ENCODE measurements around the gene MMP10. TPM values are rescaled to one million over a fixed set of nuclear protein-coding genes. Genes with fewer than 3 reads are reported as not detected.

MMP10 gene
- polyA plus RNA-seq, 1 donor (not counting 4 experiments of a cell fraction or from before 2014, with no cell fraction given) = 19.1 TPM

DNA sequence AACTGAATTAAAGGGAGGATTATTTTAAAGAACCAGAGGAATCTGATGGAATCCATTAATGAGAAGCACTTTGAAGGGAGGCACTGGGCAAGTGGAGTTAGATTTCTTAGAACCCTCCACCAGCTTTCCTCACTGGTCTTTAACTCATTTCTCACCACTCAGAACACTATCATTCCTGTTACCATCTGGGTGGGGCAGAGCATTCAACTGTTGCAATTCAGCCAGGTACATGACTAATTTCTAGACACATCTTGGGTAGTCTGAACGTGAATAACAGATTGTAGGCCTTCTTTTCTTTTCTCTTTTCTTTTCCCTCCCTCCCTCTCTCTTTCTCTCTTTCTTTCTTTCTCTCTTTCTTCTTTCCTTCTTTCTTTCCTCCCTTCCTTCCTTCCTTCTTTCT lies 33.1 kb upstream of the MMP10 start:
- DNase-seq (ENCODE audit: low read depth, low spot score) (no peak), FAIRE-seq (peak; percentile 96)
- Histone ChIP-seq H3K4me3 (ENCODE audit: control insufficient read depth in 2 of 3, extremely low read depth in 1 of 3, insufficient read depth in 2 of 3, low read depth in 1 of 3, low read length in 3 of 3) (no peak overlapping the region), H3K27ac (ENCODE audit: control insufficient read depth, insufficient read depth, low read length) (no peak overlapping the region), H3K36me3 (ENCODE audit: control insufficient read depth in 2 of 2, extremely low read depth in 1 of 2, insufficient read depth in 2 of 2, low read length in 2 of 2) (no peaks in the 10 kb centered on the region), H2AFZ (ENCODE audit: control insufficient read depth, low read length) (no peak overlapping the region), H3K9me3 (ENCODE audit: control insufficient read depth, low read depth, low read length) (no peaks in the 10 kb centered on the region), H3K4me1 (ENCODE audit: control insufficient read depth, extremely low read depth, insufficient read depth, low read length) (peaks cover 14% of the 10 kb centered on the region), H3K27me3 (ENCODE audit: control insufficient read depth, extremely low read depth, insufficient read depth, low read length) (no peaks in the 10 kb centered on the region), H4K20me1 (ENCODE audit: control insufficient read depth, extremely low read depth, insufficient read depth, low read length) (no peaks in the 10 kb centered on the region), H3K79me2 (ENCODE audit: control insufficient read depth, insufficient read depth, low read length) (no peaks in the 10 kb centered on the region), H3K9me1 (ENCODE audit: control insufficient read depth, extremely low read depth, insufficient read depth, low read length) (no peaks in the 10 kb centered on the region), H3K4me2 (ENCODE audit: control insufficient read depth, extremely low read depth, insufficient read depth, low read depth, low read length) (peak overlapping the region; percentile 0), H3K9ac (ENCODE audit: control insufficient read depth, extremely low read depth, insufficient read depth, low read length) (no peak overlapping the region)
- TF ChIP-seq EZH2 (IDR thresholded peaks at IDR 0.05; ENCODE audit: low read length) = no peak
- TF ChIP-seq, protein P1, sequence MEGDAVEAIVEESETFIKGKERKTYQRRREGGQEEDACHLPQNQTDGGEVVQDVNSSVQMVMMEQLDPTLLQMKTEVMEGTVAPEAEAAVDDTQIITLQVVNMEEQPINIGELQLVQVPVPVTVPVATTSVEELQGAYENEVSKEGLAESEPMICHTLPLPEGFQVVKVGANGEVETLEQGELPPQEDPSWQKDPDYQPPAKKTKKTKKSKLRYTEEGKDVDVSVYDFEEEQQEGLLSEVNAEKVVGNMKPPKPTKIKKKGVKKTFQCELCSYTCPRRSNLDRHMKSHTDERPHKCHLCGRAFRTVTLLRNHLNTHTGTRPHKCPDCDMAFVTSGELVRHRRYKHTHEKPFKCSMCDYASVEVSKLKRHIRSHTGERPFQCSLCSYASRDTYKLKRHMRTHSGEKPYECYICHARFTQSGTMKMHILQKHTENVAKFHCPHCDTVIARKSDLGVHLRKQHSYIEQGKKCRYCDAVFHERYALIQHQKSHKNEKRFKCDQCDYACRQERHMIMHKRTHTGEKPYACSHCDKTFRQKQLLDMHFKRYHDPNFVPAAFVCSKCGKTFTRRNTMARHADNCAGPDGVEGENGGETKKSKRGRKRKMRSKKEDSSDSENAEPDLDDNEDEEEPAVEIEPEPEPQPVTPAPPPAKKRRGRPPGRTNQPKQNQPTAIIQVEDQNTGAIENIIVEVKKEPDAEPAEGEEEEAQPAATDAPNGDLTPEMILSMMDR (optimal IDR thresholded peaks at IDR 0.05 in 1 of 3, IDR thresholded peaks at IDR 0.05 in 1 of 3, conservative IDR thresholded peaks at IDR 0.05 in 1 of 3; ENCODE audit: extremely low read depth in 1 of 3, insufficient read depth in 2 of 3, low read length in 3 of 3) = no peak
- dilution Hi-C loops (cut with MboI; ENCODE audit: extremely low pct_ligation_motif_present, low sequenced_read_pairs) = no loop called here

DNA sequence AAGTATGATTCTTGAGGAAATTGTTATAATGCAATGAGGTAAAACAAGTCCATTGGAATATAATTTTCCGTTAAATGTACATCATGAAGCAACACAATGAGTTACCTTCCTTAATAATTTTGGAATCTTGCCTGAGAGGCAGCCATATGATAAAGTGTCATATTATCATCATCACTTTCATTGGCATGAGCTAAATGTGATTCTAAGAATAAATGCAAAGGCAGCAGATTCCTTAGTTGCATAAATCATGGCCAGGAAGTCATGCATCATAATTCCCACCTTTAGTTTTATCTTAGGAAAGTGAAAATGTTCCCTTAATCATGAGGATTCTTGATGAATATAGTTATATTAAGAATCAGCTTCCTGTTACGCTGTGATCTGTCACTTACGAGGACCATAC lies 31.8 kb upstream of the MMP10 start:
- H2AFZ ChIP-seq (ENCODE audit: control insufficient read depth, low read length) = peak overlapping the region; percentile 2
- DNase-seq (ENCODE audit: low read depth, low spot score) (no peak), FAIRE-seq (no peak)
- dilution Hi-C loops (cut with MboI; ENCODE audit: extremely low pct_ligation_motif_present, low sequenced_read_pairs) = no loop called here
- H3K9ac ChIP-seq (ENCODE audit: control insufficient read depth, extremely low read depth, insufficient read depth, low read length) = no peak overlapping the region
- no peak overlapping the region for H3K27ac ChIP-seq (ENCODE audit: control insufficient read depth, insufficient read depth, low read length)
- TF ChIP-seq, protein P1 (optimal IDR thresholded peaks at IDR 0.05 in 1 of 3, IDR thresholded peaks at IDR 0.05 in 1 of 3, conservative IDR thresholded peaks at IDR 0.05 in 1 of 3; ENCODE audit: extremely low read depth in 1 of 3, insufficient read depth in 2 of 3, low read length in 3 of 3) = no peak
- no peak for TF ChIP-seq EZH2 (IDR thresholded peaks at IDR 0.05; ENCODE audit: low read length)
- no peaks in the 10 kb centered on the region for H3K36me3 ChIP-seq (ENCODE audit: control insufficient read depth in 2 of 2, extremely low read depth in 1 of 2, insufficient read depth in 2 of 2, low read length in 2 of 2)
- H3K27me3 ChIP-seq (ENCODE audit: control insufficient read depth, extremely low read depth, insufficient read depth, low read length) = no peaks in the 10 kb centered on the region
- peaks cover 14% of the 10 kb centered on the region for H3K4me1 ChIP-seq (ENCODE audit: control insufficient read depth, extremely low read depth, insufficient read depth, low read length)
- peak overlapping the region; percentile 28 for H3K4me2 ChIP-seq (ENCODE audit: control insufficient read depth, extremely low read depth, insufficient read depth, low read depth, low read length)
- no peak overlapping the region for H3K4me3 ChIP-seq (ENCODE audit: control insufficient read depth in 2 of 3, extremely low read depth in 1 of 3, insufficient read depth in 2 of 3, low read depth in 1 of 3, low read length in 3 of 3)
- no peaks in the 10 kb centered on the region for H3K9me3 ChIP-seq (ENCODE audit: control insufficient read depth, low read depth, low read length)
- no peaks in the 10 kb centered on the region for H3K79me2 ChIP-seq (ENCODE audit: control insufficient read depth, insufficient read depth, low read length)
- no peaks in the 10 kb centered on the region for H4K20me1 ChIP-seq (ENCODE audit: control insufficient read depth, extremely low read depth, insufficient read depth, low read length)
- no peaks in the 10 kb centered on the region for H3K9me1 ChIP-seq (ENCODE audit: control insufficient read depth, extremely low read depth, insufficient read depth, low read length)
